Right lobe of liver (tissue), 4 donors: ENCODE measurements around the gene SPECC1L.
"Not testable (repeated sequence)": the region's sequence is repeated elsewhere in the genome, so short reads cannot be mapped to it uniquely, and the experiment has no call there.

Experiments
- CTCF ChIP-seq, 4 donors: fragments of 200-600 bp in 3 of 4; fragments of 450-650 bp in 1 of 4; IDR thresholded peaks; one replicate each; pipeline versions ENCODE4 v1.5.1 to v1.8.0; 2016 to 2022; ENCODE audit warnings: antibody characterized with exemption in 4 of 4, mild to moderate bottlenecking in 2 of 4
- POLR2A ChIP-seq: fragments of 450-650 bp; IDR thresholded peaks from one replicate; pipeline ENCODE4 v1.6.1; 2017; ENCODE audit warnings: antibody characterized with exemption, mild to moderate bottlenecking
- donor health status: DM: no; HTN: no; CAD: no.
- donor health status: DM: no; HTN: no; CAD: no.
- donor health status: DM: no; HTN: yes; CAD: no.

GRCh38 chr22:24294913-24295312 lies 24.3 kb downstream of the SPECC1L start:
- TF ChIP-seq CTCF (IDR thresholded peaks at IDR 0.05); POLR2A: not testable (repeated sequence)
